GM21786 (cell line): Measurements from ENCODE around the gene STYXL2.

ENCODE experiments used
- ATAC-seq: cut with Tn5 transposase; IDR thresholded peaks from one replicate; pipeline ENCODE4 v1.9.1; 2021; ENCODE audit not compliant: unreplicated experiment

STYXL2 gene

DNA sequence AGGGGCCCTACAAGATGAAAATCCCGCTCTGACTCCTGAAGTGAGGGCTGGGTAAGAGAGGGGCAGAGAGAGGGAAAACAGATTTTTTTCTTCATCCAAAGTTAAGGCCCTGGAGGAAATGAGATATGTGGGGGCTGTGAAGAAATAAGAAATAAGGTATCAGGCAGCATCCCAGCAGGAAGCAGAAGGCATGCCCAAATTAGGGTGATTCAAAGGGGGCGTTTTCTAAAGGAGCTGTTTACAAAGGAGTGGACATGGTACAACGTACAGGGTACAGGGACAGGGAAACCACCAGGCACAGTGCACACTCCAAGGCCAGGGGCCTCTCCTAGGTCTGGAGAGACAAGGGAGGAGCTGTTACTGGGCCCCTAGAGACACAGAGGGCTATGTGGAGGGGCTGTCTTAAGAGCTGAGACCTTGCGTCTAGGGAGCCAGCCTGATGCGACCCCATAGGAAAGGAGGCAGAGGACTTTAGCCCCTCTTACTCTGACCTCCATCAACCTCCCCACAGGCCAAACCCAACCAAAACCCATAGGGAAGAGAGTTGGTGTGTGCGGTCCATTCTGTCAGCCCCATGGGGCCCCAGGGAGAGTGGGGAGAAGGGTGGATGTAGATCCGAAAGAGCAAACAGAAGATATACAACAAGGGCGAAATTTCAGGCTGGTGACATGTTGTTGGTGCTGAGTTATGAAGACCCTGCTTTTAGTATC lies 38.6 kb downstream of the STYXL2 start:
- no peak for ATAC-seq

- ATAC-seq, result no peak
Observed at GRCh38 chr1:167135281-167135840, 41.5 kb downstream of the STYXL2 start.

GRCh38 chr1:167136191-167136614 lies 42.3 kb downstream of the STYXL2 start:
- no peak for ATAC-seq

DNA sequence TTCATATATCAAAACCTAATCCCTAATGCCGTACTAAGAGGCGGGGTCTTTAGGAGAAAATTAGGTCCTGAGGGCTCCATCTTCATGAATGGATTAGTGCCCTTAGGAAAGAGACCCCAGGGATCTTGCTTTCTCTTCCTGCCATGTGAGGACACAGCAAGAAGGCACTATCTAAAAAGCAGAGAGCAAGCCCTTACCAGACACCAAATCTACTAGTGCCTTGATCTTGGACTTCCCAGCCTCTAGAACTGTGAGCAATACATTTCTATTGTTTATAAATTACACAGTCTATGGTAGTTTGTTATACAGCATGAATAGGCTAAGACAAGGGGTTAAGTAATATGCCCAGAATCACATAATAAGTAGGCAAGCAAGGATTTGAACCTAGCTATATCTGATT lies 42.9 kb downstream of the STYXL2 start:
- no peak for ATAC-seq

DNA sequence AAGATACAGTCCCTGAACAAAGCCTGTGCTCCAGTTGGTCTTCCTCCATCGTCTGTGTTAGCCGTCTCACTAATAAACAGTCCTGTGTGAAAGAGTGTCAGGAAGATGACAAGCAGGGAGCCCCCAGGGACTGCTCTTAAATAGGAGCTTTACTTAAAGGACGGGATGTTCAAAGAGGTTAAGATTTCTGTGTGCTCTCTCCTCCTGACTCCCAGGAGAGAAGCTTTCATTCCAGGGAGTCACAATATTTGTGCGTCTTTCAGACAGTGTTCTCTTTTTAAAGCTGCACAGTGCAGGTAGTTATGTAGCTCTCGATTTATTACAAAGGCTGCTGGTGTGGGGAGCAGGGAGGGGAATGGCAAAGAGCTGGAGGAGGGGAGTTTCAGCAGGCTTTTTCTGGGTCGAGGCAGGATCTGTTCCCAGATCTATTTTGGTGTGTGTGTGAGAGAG lies 43.5 kb downstream of the STYXL2 start:
- no peak for ATAC-seq

GRCh38 chr1:167137793-167138510 lies 44.1 kb downstream of the STYXL2 start:
- ATAC-seq, result no peak

DNA sequence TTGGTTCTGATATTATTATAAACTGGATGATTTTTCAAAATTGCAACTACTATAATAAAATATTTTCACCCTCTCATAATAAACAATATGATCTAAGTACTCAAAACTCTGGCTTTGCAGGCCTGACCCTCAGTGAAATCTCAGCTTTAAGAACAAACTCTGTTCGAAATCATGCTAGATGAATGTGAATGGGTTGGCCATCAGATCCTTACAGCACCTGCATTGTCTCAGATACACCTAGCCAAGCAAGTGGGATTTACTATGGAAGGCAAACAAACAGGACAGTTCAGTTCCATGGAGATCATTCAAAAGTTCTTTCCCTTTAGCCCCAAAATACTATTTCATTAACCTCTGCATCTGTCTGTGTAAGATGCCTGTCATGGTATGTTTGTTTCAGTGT lies 44.8 kb downstream of the STYXL2 start:
- no peak for ATAC-seq

GRCh38 chr1:167141963-167142362 lies 48.1 kb downstream of the STYXL2 start:
- ATAC-seq, result no peak
